Brain microvascular endothelial cell (primary cell): ENCODE data around the gene PPP3CA.

Experiments
- DNase-seq: peaks from one replicate; pipeline ENCODE4 v3.0.0-alpha.2; 2020
- H3K27ac ChIP-seq: fragments of 250-450 bp; sonication (Bioruptor Pico); 2 replicates; pipeline ENCODE4 v1.5.1; 2020; ENCODE audit warnings: mild to moderate bottlenecking, moderate library complexity
- H3K27me3 ChIP-seq: fragments of 250-450 bp; sonication (Bioruptor Pico); replicated peaks from 2 replicates; pipeline ENCODE4 v1.5.1; 2020; ENCODE audit warnings: mild to moderate bottlenecking
- H3K36me3 ChIP-seq: fragments of 250-450 bp; sonication (Bioruptor Pico); replicated peaks from 2 replicates; pipeline ENCODE4 v1.5.1; 2020; ENCODE audit warnings: mild to moderate bottlenecking
- H3K4me3 ChIP-seq: 2 replicates; pipeline ENCODE4 v1.5.1; 2011; ENCODE audit warnings: low read depth, mild to moderate bottlenecking, control low read depth, low read length, moderate library complexity
- CTCF ChIP-seq: IDR thresholded peaks from 2 replicates; pipeline ENCODE4 v1.5.1; 2011; ENCODE audit warnings: low read depth, mild to moderate bottlenecking, moderate library complexity, low read length, control low read depth, inconsistent platforms; ENCODE audit errors: missing control alignments
- in situ Hi-C: cut with HindIII; loops from 2 replicates; pipeline ENCODE4 v1.10.0; 2017; ENCODE audit warnings: low sequenced_read_pairs, low pct_ligation_motif_present

The PPP3CA gene

GRCh38 chr4:101081695-101082369 is 265.5 kb downstream of the PPP3CA start:
- no peaks in the 10 kb centered on the region for H3K27me3 ChIP-seq
- no peak for DNase-seq
- no peak for TF ChIP-seq CTCF
- no peak overlapping the region for H3K27ac ChIP-seq
- no peak overlapping the region for H3K4me3 ChIP-seq
- in situ Hi-C loops, result no loop called here
- no peaks in the 10 kb centered on the region for H3K36me3 ChIP-seq

- H3K27ac ChIP-seq, result no peak overlapping the region
- TF ChIP-seq CTCF, result no peak
- H3K36me3 ChIP-seq, result no peaks in the 10 kb centered on the region
- no peak for DNase-seq
- H3K4me3 ChIP-seq, result no peak overlapping the region
- in situ Hi-C loops, result no loop called here
- H3K27me3 ChIP-seq, result no peaks in the 10 kb centered on the region
These were observed 266.2 kb downstream of the PPP3CA start for GRCh38 chr4:101081166-101081565.

- Histone ChIP-seq H3K4me3 (no peak overlapping the region), H3K27me3 (no peaks in the 10 kb centered on the region), H3K36me3 (no peaks in the 10 kb centered on the region), H3K27ac (no peak overlapping the region)
- in situ Hi-C loops, result no loop called here
- TF ChIP-seq CTCF, result no peak
- DNase-seq, result no peak
These were observed 268.4 kb downstream of the PPP3CA start for GRCh38 chr4:101078950-101079349.

GRCh38 chr4:101076032-101076431 is 271.3 kb downstream of the PPP3CA start:
- Histone ChIP-seq H3K36me3 (no peaks in the 10 kb centered on the region), H3K27me3 (no peaks in the 10 kb centered on the region), H3K4me3 (no peak overlapping the region), H3K27ac (no peak overlapping the region)
- no peak for DNase-seq
- no peak for TF ChIP-seq CTCF
- in situ Hi-C loops, result no loop called here

GRCh38 chr4:101075536-101075935 is 271.8 kb downstream of the PPP3CA start:
- in situ Hi-C loops, result no loop called here

More at GRCh38 chr4:101075536-101075935, 271.8 kb downstream of the PPP3CA start:
- no peak for DNase-seq
- TF ChIP-seq CTCF, result no peak
- no peak overlapping the region for H3K4me3 ChIP-seq
- H3K27ac ChIP-seq, result no peak overlapping the region
- H3K36me3 ChIP-seq, result no peaks in the 10 kb centered on the region
- H3K27me3 ChIP-seq, result no peaks in the 10 kb centered on the region
